Upper lobe of left lung (tissue), 4 donors: ENCODE data around the gene FUT1.

Source experiments
- EP300 ChIP-seq, 4 donors: sonication (generic); formaldehyde crosslinking; IDR thresholded peaks; one replicate each; pipeline ENCODE4 v1.5.1; 2017; ENCODE audit warnings: antibody characterized with exemption in 4 of 4, control low read depth in 2 of 4
- POLR2A ChIP-seq, 4 donors: fragments of 450-650 bp; IDR thresholded peaks; one replicate each; pipeline ENCODE4 v1.5.1; 2016 to 2017; ENCODE audit warnings: antibody characterized with exemption in 4 of 4, mild to moderate bottlenecking in 2 of 4

DNA sequence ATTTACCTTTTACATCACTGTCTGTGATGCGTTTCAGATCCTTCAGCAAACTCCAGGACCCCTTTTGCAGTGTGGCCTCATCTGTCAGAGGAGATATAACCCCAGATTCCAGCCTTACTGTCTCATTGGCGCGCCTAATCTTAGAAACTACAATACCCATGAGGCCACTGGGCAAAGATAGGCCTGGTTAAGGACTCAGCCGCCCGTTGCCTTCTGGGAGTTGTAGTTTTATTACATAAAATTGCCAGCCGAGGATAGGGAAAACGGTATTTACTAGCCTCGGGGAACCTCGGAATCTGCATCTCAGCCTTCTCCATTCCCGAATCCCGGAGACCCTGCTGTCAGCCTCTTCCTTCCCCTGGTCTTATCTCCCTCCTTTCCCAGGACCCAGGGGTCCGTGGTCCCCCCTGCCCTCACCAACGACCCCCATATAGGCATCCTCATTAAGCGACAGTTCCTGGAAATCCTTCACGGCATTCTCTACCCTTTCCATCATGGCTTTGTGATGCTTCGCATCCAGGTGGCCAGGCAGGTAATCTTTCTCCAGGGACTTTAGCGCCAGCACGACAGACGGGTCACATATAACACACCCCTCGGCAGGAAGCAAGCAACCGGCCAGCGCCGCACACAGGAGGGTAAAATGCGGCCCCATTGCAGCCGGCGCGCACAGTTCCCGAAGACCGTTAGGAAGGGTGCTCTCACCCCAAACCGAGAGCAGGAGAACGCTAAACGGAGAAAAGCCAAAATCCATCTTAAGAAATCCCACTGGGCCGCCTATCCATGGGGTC is 7.0 kb downstream of the FUT1 start:
- TF ChIP-seq EP300 (IDR thresholded peaks at IDR 0.05) (no peak), POLR2A (IDR thresholded peaks at IDR 0.05) (no peak)
